Measurements from ENCODE around the gene ZNF831. TPM values are rescaled to one million over a fixed set of nuclear protein-coding genes. Genes with fewer than 3 reads are reported as not detected.

ZNF831 gene
- total RNA-seq, 1 experiment from 2014 or later: not detected

DNA sequence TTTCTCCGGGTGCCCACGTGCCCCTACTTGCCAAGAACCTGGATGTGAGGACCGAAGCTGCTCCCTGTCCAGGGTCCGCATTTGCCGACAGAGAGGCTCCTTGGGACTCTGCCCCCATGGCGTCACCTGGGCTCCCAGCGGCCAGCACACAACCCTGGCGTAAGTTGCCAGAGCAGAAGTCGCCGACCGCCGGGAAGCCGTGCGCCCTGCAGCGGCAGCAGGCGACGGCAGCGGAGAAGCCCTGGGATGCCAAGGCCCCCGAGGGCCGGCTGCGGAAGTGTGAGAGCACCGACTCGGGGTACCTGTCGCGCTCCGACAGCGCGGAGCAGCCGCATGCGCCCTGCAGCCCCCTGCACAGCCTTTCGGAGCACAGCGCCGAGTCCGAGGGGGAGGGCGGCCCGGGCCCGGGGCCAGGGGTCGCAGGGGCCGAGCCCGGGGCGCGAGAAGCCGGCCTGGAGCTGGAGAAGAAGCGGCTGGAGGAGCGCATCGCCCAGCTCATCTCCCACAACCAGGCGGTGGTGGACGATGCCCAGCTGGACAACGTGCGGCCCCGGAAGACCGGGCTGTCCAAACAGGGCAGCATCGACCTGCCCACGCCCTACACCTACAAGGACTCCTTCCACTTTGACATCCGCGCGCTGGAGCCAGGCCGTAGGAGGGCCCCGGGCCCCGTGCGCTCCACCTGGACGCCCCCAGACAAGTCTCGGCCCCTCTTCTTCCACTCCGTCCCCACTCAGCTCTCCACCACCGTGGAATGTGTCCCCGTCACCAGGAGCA, 28.3 kb downstream of the ZNF831 start:
- intact Hi-C loops (cut with micrococcal nuclease): no loop called here
- H3K4me1 Mint-ChIP-seq (ENCODE audit: insufficient read depth, unreplicated experiment): no peaks in the 10 kb centered on the region
- H3K9me3 Mint-ChIP-seq (ENCODE audit: unreplicated experiment): no peaks in the 10 kb centered on the region
- TF ChIP-seq CTCF (IDR thresholded peaks at IDR 0.05; ENCODE audit: unreplicated experiment): no peak
- H3K27me3 Mint-ChIP-seq (ENCODE audit: insufficient read depth, unreplicated experiment): peaks cover 22% of the 10 kb centered on the region
- no peak overlapping the region for H3K4me3 Mint-ChIP-seq (ENCODE audit: unreplicated experiment)
- ChIA-PET CTCF (no interaction called here), POLR2A (no interaction called here)
- DNase-seq (ENCODE audit: unreplicated experiment): no peak
- H3K27ac Mint-ChIP-seq (ENCODE audit: low read depth, unreplicated experiment): no peak overlapping the region
- no TSS peak for BruUV-seq (replicated peaks)
- no peaks in the 10 kb centered on the region for H3K36me3 Mint-ChIP-seq (ENCODE audit: insufficient read depth, unreplicated experiment)

GRCh38 chr20:59192533-59192896, 28.9 kb downstream of the ZNF831 start:
- DNase-seq (ENCODE audit: unreplicated experiment): no peak
- no TSS peak for BruUV-seq (replicated peaks)
- intact Hi-C loops (cut with micrococcal nuclease): no loop called here

GRCh38 chr20:59193325-59193724, 29.7 kb downstream of the ZNF831 start:
- intact Hi-C loops (cut with micrococcal nuclease): no loop called here
- Mint-ChIP-seq H3K9me3 (ENCODE audit: unreplicated experiment) (no peaks in the 10 kb centered on the region), H3K27ac (ENCODE audit: low read depth, unreplicated experiment) (no peak overlapping the region), H3K36me3 (ENCODE audit: insufficient read depth, unreplicated experiment) (no peaks in the 10 kb centered on the region), H3K4me1 (ENCODE audit: insufficient read depth, unreplicated experiment) (no peaks in the 10 kb centered on the region), H3K4me3 (ENCODE audit: unreplicated experiment) (no peak overlapping the region), H3K27me3 (ENCODE audit: insufficient read depth, unreplicated experiment) (peaks cover 24% of the 10 kb centered on the region)
- BruUV-seq (replicated peaks): no TSS peak
- ChIA-PET CTCF (no interaction called here), POLR2A (no interaction called here)
- DNase-seq (ENCODE audit: unreplicated experiment): no peak
- no peak for TF ChIP-seq CTCF (IDR thresholded peaks at IDR 0.05; ENCODE audit: unreplicated experiment)

More at GRCh38 chr20:59192533-59192896, 28.9 kb downstream of the ZNF831 start:
- no peaks in the 10 kb centered on the region for H3K36me3 Mint-ChIP-seq (ENCODE audit: insufficient read depth, unreplicated experiment)
- CTCF ChIA-PET: no interaction called here
- H3K27ac Mint-ChIP-seq (ENCODE audit: low read depth, unreplicated experiment): no peak overlapping the region
- H3K9me3 Mint-ChIP-seq (ENCODE audit: unreplicated experiment): no peaks in the 10 kb centered on the region
- no peak for TF ChIP-seq CTCF (IDR thresholded peaks at IDR 0.05; ENCODE audit: unreplicated experiment)
- H3K27me3 Mint-ChIP-seq (ENCODE audit: insufficient read depth, unreplicated experiment): peaks cover 24% of the 10 kb centered on the region
- H3K4me3 Mint-ChIP-seq (ENCODE audit: unreplicated experiment): no peak overlapping the region
- no peaks in the 10 kb centered on the region for H3K4me1 Mint-ChIP-seq (ENCODE audit: insufficient read depth, unreplicated experiment)
- POLR2A ChIA-PET: no interaction called here

DNA sequence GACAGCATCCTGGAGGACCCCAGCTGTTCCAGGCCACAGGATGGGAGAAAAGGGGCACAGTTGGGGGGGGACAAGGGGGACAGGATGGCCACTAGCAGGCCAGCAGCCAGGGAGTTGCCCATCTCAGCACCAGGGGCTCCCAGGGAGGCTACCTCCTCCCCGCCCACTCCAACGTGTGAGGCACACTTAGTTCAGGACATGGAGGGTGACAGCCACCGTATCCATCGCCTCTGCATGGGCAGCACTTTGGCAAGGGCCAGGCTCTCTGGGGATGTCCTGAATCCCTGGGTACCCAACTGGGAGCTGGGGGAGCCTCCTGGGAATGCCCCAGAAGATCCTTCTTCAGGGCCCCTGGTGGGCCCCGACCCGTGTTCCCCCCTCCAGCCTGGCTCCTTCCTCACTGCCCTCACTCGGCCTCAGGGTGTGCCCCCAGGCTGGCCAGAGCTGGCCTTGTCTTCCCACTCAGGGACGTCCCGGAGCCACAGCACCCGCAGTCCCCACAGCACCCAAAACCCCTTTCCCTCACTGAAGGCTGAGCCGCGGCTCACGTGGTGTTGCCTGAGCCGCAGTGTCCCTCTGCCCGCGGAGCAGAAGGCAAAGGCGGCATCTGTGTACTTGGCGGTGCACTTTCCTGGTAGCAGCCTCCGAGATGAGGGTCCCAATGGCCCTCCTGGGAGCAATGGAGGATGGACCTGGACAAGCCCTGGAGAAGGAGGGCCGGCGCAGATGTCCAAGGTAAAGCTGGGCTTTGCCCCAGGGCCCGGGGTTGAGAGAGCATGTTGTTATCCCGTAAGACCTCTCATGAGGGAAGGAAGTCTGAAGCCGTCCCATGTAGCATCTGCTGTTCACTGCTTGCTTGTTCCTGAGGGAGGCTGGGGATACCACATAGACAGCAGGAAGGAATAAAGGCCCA, 30.7 kb downstream of the ZNF831 start:
- Mint-ChIP-seq H3K27me3 (ENCODE audit: insufficient read depth, unreplicated experiment) (peaks cover 34% of the 10 kb centered on the region), H3K27ac (ENCODE audit: low read depth, unreplicated experiment) (no peak overlapping the region), H3K36me3 (ENCODE audit: insufficient read depth, unreplicated experiment) (no peaks in the 10 kb centered on the region), H3K4me3 (ENCODE audit: unreplicated experiment) (no peak overlapping the region), H3K4me1 (ENCODE audit: insufficient read depth, unreplicated experiment) (no peaks in the 10 kb centered on the region), H3K9me3 (ENCODE audit: unreplicated experiment) (no peaks in the 10 kb centered on the region)
- intact Hi-C loops (cut with micrococcal nuclease): no loop called here
- CTCF ChIA-PET: no interaction called here
- DNase-seq (ENCODE audit: unreplicated experiment): no peak
- POLR2A ChIA-PET: no interaction called here
- BruUV-seq (replicated peaks): no TSS peak
- TF ChIP-seq CTCF (IDR thresholded peaks at IDR 0.05; ENCODE audit: unreplicated experiment): no peak

Data from MCF 10A (cell line).